Measurements from ENCODE around the gene CPNE8.
"Not testable (repeated sequence)": the region's sequence is repeated elsewhere in the genome, so short reads cannot be mapped to it uniquely, and the experiment has no call there.

CPNE8 gene

DNA sequence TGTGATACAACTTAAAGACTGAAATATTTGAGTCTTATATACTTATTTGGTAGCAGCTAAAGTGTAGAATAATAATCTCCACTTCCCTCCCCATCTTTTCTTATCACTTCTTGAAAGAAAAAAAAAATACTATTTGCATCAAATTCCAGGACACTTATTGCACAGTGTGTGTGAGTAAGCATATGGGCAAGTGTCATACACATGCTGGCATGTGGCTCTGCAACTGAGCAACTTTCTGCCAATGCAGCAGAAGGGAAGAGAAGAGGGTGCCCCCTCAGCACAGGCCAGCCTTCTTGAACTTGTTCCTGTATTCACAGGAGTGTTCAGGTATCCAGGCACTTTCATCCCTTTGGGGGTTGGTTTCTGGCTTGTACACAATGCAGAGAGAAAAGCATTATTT, 145.8 kb downstream of the CPNE8 start:
- H3K9me3 Mint-ChIP-seq = peaks cover 9% of the 10 kb centered on the region
- no peak for ATAC-seq
- H3K4me3 Mint-ChIP-seq = no peak overlapping the region
- H3K27ac Mint-ChIP-seq = no peak overlapping the region
- H3K27me3 Mint-ChIP-seq = no peaks in the 10 kb centered on the region
- no peak for DNase-seq
- no peaks in the 10 kb centered on the region for H3K36me3 Mint-ChIP-seq (ENCODE audit: low read depth)
- H3K4me1 Mint-ChIP-seq = no peaks in the 10 kb centered on the region

GRCh38 chr12:38746744-38747143, 158.6 kb downstream of the CPNE8 start:
- no peak for ATAC-seq
- no peak overlapping the region for H3K4me3 Mint-ChIP-seq

GRCh38 chr12:38745601-38746000, 159.8 kb downstream of the CPNE8 start:
- no peak for ATAC-seq
- H3K4me3 Mint-ChIP-seq = no peak overlapping the region
- no peaks in the 10 kb centered on the region for H3K4me1 Mint-ChIP-seq
- H3K36me3 Mint-ChIP-seq (ENCODE audit: low read depth) = no peaks in the 10 kb centered on the region
- no peak overlapping the region for H3K27ac Mint-ChIP-seq
- peaks cover 5% of the 10 kb centered on the region for H3K9me3 Mint-ChIP-seq
- DNase-seq = no peak
- H3K27me3 Mint-ChIP-seq = no peaks in the 10 kb centered on the region

More at GRCh38 chr12:38746744-38747143, 158.6 kb downstream of the CPNE8 start:
- no peak overlapping the region for H3K27ac Mint-ChIP-seq
- H3K36me3 Mint-ChIP-seq (ENCODE audit: low read depth) = no peaks in the 10 kb centered on the region
- H3K9me3 Mint-ChIP-seq = peaks cover 5% of the 10 kb centered on the region
- no peaks in the 10 kb centered on the region for H3K4me1 Mint-ChIP-seq
- no peak for DNase-seq
- no peaks in the 10 kb centered on the region for H3K27me3 Mint-ChIP-seq

- H3K4me1 Mint-ChIP-seq = no peaks in the 10 kb centered on the region
- no peaks in the 10 kb centered on the region for H3K27me3 Mint-ChIP-seq
- no peak for DNase-seq
- no peak for ATAC-seq
- no peak overlapping the region for H3K4me3 Mint-ChIP-seq
- H3K9me3 Mint-ChIP-seq = peaks cover 5% of the 10 kb centered on the region
- no peaks in the 10 kb centered on the region for H3K36me3 Mint-ChIP-seq (ENCODE audit: low read depth)
- no peak overlapping the region for H3K27ac Mint-ChIP-seq
These were observed 161.3 kb downstream of the CPNE8 start for GRCh38 chr12:38744041-38744440.

DNA sequence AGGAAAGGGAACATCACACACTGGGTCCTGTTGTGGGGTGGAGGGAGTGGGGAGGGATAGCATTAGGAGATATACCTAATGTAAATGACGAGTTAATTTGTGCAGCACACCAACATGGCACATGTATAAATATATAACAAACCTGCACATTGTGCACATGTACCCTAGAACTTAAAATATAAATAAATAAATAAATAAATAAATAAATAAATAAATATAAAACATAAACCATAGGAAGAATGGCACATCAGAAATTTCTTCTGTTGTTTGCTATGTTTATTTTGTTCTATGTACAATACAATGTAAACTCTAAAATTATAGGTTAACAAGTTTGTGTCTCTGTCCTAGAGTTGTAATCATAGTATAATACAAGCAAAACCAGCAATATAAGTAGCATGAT, 162.9 kb downstream of the CPNE8 start:
- not testable (repeated sequence) for H3K4me3 Mint-ChIP-seq; H3K27ac Mint-ChIP-seq; ATAC-seq; DNase-seq; H3K36me3 Mint-ChIP-seq (ENCODE audit: low read depth); H3K9me3 Mint-ChIP-seq; H3K4me1 Mint-ChIP-seq; H3K27me3 Mint-ChIP-seq

DNA sequence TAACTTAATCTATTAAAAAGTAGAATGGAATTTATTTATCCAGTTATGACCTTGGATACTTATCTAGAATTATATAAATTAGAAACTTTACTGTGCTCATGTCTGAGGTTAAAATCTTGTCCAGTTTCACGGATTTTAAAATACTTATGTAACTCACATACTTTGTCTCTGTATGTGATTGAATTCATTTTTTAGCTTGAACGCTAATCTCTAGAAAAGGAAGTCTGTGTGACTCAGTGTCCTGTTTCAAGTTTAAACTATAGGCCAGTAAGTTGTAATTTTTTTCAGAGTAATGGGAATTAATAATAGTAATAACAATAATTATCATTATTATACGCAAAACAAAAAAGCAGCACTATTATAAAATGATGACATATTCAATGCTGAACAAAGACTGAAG, 168.6 kb downstream of the CPNE8 start:
- Mint-ChIP-seq H3K27me3 (no peaks in the 10 kb centered on the region), H3K4me1 (no peaks in the 10 kb centered on the region), H3K27ac (no peak overlapping the region), H3K36me3 (ENCODE audit: low read depth) (no peaks in the 10 kb centered on the region), H3K4me3 (no peak overlapping the region), H3K9me3 (no peaks in the 10 kb centered on the region)
- DNase-seq (no peak), ATAC-seq (no peak)

GRCh38 chr12:38732761-38733160, 172.6 kb downstream of the CPNE8 start:
- Mint-ChIP-seq H3K4me3 (no peak overlapping the region), H3K27me3 (no peaks in the 10 kb centered on the region), H3K36me3 (ENCODE audit: low read depth) (no peaks in the 10 kb centered on the region), H3K4me1 (no peaks in the 10 kb centered on the region), H3K9me3 (no peaks in the 10 kb centered on the region), H3K27ac (no peak overlapping the region)
- ATAC-seq (no peak), DNase-seq (no peak)

DNA sequence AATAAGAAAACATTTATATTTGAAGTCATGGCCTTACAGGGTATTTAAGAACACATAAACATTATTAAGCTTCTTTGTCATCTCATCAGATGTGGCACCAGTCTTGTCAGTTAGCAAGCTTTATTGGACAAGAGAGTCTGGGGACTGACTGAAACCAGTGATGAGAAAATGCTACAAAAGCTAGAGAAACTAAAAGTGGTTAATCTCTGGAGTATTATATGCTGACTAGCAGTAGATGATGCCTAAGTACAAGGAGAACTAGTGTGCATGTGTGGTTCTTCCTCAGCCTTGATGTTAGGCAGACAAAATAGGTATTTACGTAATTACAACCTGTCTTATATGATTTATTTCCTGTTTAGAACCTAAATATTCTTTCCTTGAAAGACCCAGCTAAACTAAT, 176.5 kb downstream of the CPNE8 start:
- ATAC-seq = no peak
- no peak overlapping the region for H3K27ac Mint-ChIP-seq
- no peak overlapping the region for H3K4me3 Mint-ChIP-seq
- H3K9me3 Mint-ChIP-seq = no peaks in the 10 kb centered on the region
- H3K27me3 Mint-ChIP-seq = no peaks in the 10 kb centered on the region
- H3K36me3 Mint-ChIP-seq (ENCODE audit: low read depth) = no peaks in the 10 kb centered on the region
- no peaks in the 10 kb centered on the region for H3K4me1 Mint-ChIP-seq
- no peak for DNase-seq

GRCh38 chr12:38721611-38722252, 183.7 kb downstream of the CPNE8 start:
- Mint-ChIP-seq H3K4me3 (no peak overlapping the region), H3K27ac (no peak overlapping the region), H3K36me3 (ENCODE audit: low read depth) (no peaks in the 10 kb centered on the region), H3K4me1 (no peaks in the 10 kb centered on the region), H3K9me3 (peaks cover 3% of the 10 kb centered on the region), H3K27me3 (no peaks in the 10 kb centered on the region)
- ATAC-seq = no peak
- DNase-seq = no peak

DNA sequence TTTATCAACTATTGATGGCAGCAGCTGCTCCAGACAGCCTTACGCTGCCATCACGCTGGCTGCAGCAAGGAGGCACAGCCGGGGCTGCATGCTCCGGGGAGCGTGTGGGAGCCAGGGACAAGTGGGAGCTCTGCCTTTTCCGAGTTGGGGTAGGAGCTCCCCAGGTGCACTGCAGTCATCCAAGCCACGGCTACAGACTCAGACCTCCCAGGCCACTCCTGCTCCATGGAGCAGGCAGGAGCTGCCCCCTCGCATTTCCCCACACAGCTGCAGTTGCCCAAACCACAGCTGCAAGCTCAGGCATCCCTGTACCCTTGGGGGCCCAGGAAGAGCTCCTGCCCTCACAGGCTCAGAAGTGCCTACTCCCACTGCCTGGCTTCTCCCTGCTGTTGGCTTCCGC, 184.7 kb downstream of the CPNE8 start:
- H3K4me1 Mint-ChIP-seq = no peaks in the 10 kb centered on the region

DNA sequence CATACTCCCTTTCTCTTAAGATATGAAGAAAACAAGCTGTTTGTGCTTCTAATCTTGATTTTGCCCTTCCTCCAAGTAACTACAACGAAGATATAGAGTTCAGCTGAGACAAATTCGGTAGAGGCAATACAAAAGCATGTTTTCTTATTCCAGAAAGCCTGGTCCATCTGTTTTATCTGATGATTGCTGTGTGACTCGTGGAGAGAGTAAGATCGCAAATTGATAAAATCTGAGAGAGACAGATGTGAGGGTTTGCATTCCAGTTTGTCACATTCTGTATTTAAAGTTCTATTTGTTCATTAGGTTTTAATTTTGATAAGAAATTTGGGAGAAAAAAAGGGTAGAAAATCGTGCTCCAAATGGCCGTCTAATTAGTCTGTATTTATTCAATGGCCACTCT, 192.1 kb downstream of the CPNE8 start:
- ATAC-seq (no peak), DNase-seq (no peak)
- Mint-ChIP-seq H3K4me1 (no peaks in the 10 kb centered on the region), H3K27ac (no peak overlapping the region), H3K4me3 (no peak overlapping the region), H3K36me3 (ENCODE audit: low read depth) (peaks cover 4% of the 10 kb centered on the region), H3K9me3 (peaks cover 14% of the 10 kb centered on the region), H3K27me3 (no peaks in the 10 kb centered on the region)

More for the DNA sequence above, 184.7 kb downstream of the CPNE8 start:
- ATAC-seq = no peak
- peaks cover 14% of the 10 kb centered on the region for H3K9me3 Mint-ChIP-seq
- DNase-seq = no peak
- H3K27ac Mint-ChIP-seq = no peak overlapping the region
- no peak overlapping the region for H3K4me3 Mint-ChIP-seq
- no peaks in the 10 kb centered on the region for H3K27me3 Mint-ChIP-seq
- no peaks in the 10 kb centered on the region for H3K36me3 Mint-ChIP-seq (ENCODE audit: low read depth)

- H3K27ac Mint-ChIP-seq = no peak overlapping the region
- H3K9me3 Mint-ChIP-seq = peaks cover 4% of the 10 kb centered on the region
- no peaks in the 10 kb centered on the region for H3K4me1 Mint-ChIP-seq
- no peaks in the 10 kb centered on the region for H3K27me3 Mint-ChIP-seq
- DNase-seq (no peak), ATAC-seq (no peak)
- H3K36me3 Mint-ChIP-seq (ENCODE audit: low read depth) = peaks cover 4% of the 10 kb centered on the region
- H3K4me3 Mint-ChIP-seq = no peak overlapping the region
These were observed 194.3 kb downstream of the CPNE8 start for GRCh38 chr12:38711054-38711453.

GRCh38 chr12:38708466-38708865, 196.9 kb downstream of the CPNE8 start:
- ATAC-seq (no peak), DNase-seq (no peak)
- H3K36me3 Mint-ChIP-seq (ENCODE audit: low read depth) = peaks cover 2% of the 10 kb centered on the region
- H3K27me3 Mint-ChIP-seq = no peaks in the 10 kb centered on the region
- no peak overlapping the region for H3K4me3 Mint-ChIP-seq
- no peaks in the 10 kb centered on the region for H3K9me3 Mint-ChIP-seq
- H3K4me1 Mint-ChIP-seq = no peaks in the 10 kb centered on the region
- no peak overlapping the region for H3K27ac Mint-ChIP-seq

DNA sequence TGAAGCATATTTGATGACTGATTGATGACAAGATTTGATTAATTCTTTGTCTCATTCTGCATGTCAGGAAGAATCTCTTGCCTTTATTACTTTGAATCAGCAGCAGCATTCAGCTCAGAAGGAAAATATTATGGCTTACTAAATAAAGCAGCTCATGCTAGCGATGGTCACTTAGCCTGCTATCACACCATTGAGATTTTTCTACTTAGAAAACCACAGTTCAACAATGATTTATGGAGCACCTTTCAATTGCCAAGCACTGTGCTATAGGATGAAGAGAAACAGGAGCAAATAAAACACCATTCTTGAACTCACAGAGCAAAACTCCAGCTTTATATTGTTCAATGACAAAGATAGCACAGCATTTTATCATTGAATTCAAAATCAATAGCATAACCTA, 197.7 kb downstream of the CPNE8 start:
- Mint-ChIP-seq H3K4me1 (no peaks in the 10 kb centered on the region), H3K36me3 (ENCODE audit: low read depth) (no peaks in the 10 kb centered on the region), H3K4me3 (no peak overlapping the region), H3K27me3 (no peaks in the 10 kb centered on the region), H3K9me3 (no peaks in the 10 kb centered on the region), H3K27ac (no peak overlapping the region)
- DNase-seq = no peak
- ATAC-seq = no peak

DNA sequence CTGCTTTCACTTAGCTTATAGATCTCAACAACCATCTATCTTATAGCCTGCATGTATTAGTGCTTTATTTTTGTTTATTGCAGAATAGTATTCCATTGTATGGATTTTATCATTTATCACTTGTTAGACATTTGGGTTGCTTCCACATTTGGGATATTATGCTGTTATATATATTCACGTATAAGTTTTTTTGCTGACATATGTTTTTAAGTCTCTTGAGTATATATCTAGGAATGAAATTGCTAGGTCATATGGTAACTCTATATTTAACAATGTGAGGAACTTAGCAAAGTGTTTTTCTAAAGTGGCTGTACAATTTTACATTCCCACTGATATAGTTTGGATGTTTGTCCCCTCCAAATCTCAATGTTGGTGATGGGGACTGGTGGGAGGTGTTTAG, 208.1 kb downstream of the CPNE8 start:
- ATAC-seq (no peak), DNase-seq (no peak)
- H3K4me1 Mint-ChIP-seq = no peaks in the 10 kb centered on the region
- H3K27ac Mint-ChIP-seq = no peak overlapping the region
- peaks cover 4% of the 10 kb centered on the region for H3K9me3 Mint-ChIP-seq
- peaks cover 4% of the 10 kb centered on the region for H3K36me3 Mint-ChIP-seq (ENCODE audit: low read depth)
- no peaks in the 10 kb centered on the region for H3K27me3 Mint-ChIP-seq
- H3K4me3 Mint-ChIP-seq = no peak overlapping the region

DNA sequence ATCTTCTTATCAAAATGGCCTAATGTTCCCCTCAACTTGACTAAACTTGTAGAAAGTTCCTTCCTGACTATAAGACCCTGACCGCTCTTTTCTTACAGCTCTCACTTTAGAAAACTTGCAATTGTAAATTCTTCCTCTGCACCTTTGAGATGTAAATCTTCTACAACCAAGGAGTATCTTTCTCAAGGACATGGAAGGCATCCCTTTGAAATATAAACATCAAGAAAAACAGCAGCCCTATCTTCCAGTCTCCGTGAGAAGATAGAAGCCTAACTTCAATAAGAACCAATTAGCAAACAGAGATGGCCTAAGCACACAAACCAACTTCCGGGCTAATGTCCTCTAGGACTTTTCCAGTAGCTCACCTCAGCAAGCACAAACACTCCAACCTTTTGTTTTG, 210.3 kb downstream of the CPNE8 start:
- no peak for ATAC-seq
- H3K27me3 Mint-ChIP-seq = no peaks in the 10 kb centered on the region

More for the DNA sequence above, 210.3 kb downstream of the CPNE8 start:
- Mint-ChIP-seq H3K36me3 (ENCODE audit: low read depth) (peaks cover 1% of the 10 kb centered on the region), H3K27ac (no peak overlapping the region), H3K9me3 (peaks cover 4% of the 10 kb centered on the region), H3K4me1 (no peaks in the 10 kb centered on the region), H3K4me3 (no peak overlapping the region)
- DNase-seq = no peak
